Kidney epithelial cell (primary cell): ENCODE measurements around the gene PAMR1. TPM values are rescaled to one million over a fixed set of nuclear protein-coding genes. Genes with fewer than 3 reads are reported as not detected.

Source experiments
- DNase-seq: peaks from one replicate; pipeline ENCODE4 v3.0.0-alpha.2; 2010; ENCODE audit warnings: low read depth
- H3K27me3 ChIP-seq: 2 replicates; pipeline ENCODE4 v1.6.0; 2011; ENCODE audit warnings: low read length; ENCODE audit not compliant: control insufficient read depth, insufficient read depth
- H3K36me3 ChIP-seq: 2 replicates; pipeline ENCODE4 v1.5.1; 2011; ENCODE audit warnings: low read length; ENCODE audit not compliant: control insufficient read depth, insufficient read depth
- H3K4me3 ChIP-seq: 2 replicates; pipeline ENCODE4 v1.5.1; 2011; ENCODE audit warnings: low read depth, mild to moderate bottlenecking, control low read depth, low read length
- total RNA-seq: library from RNA; depleted of rRNA; stranded (reverse); fragments of >200 nt; gene quantifications from 2 replicates; pipeline ENCODE4 v1.2.3, GENCODE V29; 2015
- TF ChIP-seq, protein P1 (sequence below): IDR thresholded peaks from 2 replicates; pipeline ENCODE4 v1.5.1; 2011; ENCODE audit warnings: mild to moderate bottlenecking, moderate library complexity, low read length, control low read depth, inconsistent platforms; ENCODE audit not compliant: insufficient read depth, poor library complexity, severe bottlenecking

The PAMR1 gene
- total RNA-seq, 1 donor from 2014 or later, result 0.84 TPM

DNA sequence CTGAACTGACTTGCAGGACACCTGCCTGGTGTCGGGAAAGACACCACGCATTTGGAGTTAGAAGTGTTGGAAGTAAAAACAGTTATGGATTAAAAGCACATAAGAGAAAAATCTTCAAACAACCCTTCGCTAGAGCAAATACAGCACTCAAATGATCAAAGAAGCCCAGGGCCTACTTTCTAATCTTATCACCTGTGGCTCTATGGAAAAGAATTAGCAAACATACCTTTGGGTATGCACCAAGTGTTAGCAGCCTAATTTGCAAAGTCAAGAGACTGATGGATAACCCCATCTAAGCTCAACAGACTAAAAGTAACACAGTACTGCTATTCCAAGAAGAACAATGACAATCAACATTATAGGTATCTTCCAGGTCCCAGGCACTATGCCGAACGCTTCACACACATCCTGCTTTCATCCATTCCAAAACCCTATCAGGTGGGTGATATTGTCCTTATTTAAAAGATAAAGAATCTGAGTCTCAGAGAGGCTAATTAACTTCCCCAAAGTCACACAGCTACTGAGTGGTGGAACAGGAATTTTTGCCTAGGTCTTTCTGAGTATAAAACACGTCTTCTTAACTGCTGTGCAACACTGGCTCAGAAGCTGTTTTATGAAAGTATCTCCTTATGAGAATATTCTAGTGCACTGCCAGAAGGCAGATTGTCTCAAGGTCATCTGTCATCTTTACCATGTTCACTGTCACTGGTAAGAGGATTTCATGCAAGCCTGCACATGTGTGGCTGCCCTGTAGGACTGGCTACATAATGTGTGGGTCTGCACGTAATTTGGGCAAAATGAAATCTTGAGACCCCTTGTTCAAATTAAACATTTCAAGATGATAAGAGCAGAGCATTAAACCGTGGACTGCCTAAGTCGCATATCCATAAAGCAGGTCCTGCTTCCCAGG lies 122.4 kb downstream of the PAMR1 start:
- Histone ChIP-seq H3K27me3 (no peaks in the 10 kb centered on the region), H3K4me3 (no peak overlapping the region), H3K36me3 (no peaks in the 10 kb centered on the region)
- no peak for DNase-seq
- TF ChIP-seq, protein P1, sequence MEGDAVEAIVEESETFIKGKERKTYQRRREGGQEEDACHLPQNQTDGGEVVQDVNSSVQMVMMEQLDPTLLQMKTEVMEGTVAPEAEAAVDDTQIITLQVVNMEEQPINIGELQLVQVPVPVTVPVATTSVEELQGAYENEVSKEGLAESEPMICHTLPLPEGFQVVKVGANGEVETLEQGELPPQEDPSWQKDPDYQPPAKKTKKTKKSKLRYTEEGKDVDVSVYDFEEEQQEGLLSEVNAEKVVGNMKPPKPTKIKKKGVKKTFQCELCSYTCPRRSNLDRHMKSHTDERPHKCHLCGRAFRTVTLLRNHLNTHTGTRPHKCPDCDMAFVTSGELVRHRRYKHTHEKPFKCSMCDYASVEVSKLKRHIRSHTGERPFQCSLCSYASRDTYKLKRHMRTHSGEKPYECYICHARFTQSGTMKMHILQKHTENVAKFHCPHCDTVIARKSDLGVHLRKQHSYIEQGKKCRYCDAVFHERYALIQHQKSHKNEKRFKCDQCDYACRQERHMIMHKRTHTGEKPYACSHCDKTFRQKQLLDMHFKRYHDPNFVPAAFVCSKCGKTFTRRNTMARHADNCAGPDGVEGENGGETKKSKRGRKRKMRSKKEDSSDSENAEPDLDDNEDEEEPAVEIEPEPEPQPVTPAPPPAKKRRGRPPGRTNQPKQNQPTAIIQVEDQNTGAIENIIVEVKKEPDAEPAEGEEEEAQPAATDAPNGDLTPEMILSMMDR, result no peak

DNA sequence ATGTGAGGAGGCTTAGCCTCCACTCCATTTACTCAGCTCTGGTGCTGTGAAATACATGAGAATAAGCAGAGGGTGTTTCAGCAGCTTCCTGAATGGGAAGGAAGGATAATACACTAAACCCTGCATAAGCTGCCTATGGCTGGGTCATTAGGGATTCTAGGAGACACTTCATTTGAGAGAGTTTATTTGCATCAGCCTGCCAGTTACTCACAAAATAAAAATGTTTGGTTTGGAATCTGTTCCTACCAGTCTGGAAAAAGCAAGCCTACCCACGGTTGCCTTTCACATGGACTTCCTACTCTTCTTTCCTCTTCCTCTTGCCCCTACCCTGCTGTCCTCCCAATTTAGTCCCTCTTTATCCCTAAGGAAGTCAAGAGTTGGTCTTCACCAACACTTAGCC lies 126.5 kb downstream of the PAMR1 start:
- Histone ChIP-seq H3K4me3 (no peak overlapping the region), H3K27me3 (no peaks in the 10 kb centered on the region)
- no peak for DNase-seq

DNA sequence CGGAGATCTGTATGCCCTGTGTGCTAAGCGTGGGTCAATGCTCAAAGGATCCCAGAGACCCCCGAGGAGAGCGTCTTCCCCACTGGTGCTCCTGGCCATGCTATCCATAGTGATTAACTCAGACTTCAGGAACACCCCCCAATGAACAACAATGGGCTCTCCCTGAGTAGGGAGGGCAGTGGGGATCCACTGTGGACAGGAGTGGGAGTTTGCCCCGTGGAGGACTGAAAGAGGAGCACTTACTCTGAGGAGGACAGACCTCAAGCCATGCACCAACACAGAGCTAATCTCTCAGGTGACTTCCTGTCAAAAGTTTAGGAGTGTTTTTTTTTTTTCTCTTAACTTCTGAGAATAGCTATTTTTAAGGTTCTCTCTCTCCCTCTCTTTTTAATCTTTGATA lies 130.5 kb downstream of the PAMR1 start:
- Histone ChIP-seq H3K4me3 (no peak overlapping the region), H3K36me3 (no peaks in the 10 kb centered on the region), H3K27me3 (peaks cover 7% of the 10 kb centered on the region)
- TF ChIP-seq, protein P1, result no peak
- no peak for DNase-seq

More for the DNA sequence above, 126.5 kb downstream of the PAMR1 start:
- no peaks in the 10 kb centered on the region for H3K36me3 ChIP-seq
- TF ChIP-seq, protein P1, result no peak

DNA sequence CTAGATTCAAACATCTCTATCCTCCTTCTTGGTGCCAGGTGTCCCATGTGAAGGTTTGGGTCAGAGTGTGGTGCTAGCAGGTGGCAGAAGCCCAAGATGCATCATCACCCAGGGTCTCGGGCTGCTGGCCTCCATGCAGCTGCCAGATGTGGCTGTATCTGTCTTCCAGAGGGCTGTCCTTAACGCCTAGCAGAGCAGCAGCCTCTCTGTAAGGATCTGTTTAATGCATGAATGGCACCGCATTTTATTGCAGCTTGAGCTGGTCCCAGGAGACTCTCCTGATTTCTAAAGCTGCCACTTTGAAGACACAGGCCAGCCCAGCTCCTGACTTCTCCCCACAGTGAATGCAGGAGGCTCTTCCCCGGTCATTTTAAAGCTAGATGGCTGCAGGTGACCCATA lies 132.3 kb downstream of the PAMR1 start:
- TF ChIP-seq, protein P1, result no peak
- Histone ChIP-seq H3K36me3 (no peaks in the 10 kb centered on the region), H3K27me3 (peaks cover 7% of the 10 kb centered on the region), H3K4me3 (no peak overlapping the region)
- no peak for DNase-seq

DNA sequence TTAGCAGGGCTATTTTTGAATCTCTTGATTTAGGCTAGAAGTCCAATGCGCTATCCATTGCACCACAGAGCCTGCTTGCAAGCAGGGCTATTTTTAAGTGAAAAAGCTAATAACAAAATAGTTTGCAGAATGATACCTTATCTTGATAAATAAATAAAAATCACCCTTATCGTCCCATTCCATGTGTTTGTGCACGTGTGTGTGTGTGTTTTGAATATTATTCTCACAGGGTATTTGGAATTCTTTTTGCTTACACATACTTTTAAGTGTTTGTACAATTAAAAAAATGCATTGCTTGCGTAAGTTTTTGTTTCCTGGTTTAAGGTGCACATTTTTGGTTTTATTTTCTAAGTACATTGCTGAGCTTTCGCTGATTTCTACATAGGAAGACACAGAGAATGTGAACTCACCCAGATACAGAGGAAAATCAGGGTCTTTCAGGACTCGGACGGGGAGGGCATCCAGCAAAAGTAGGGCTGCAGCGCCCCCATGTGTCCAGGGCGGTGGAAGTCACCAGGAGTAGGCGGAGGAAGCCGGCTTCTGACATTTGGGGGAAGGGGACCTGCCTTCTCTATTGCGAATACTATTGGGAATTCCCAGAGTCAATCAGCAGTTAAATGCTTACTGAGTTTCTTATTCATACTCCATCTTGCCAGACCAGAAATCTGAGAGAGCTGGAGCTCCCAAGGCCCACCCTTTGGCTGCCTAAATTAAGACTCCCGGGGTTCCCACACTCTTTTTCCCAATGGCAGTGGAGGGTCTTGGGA lies 133.3 kb downstream of the PAMR1 start:
- DNase-seq, result no peak
- H3K36me3 ChIP-seq, result no peaks in the 10 kb centered on the region
- no peak overlapping the region for H3K4me3 ChIP-seq
- TF ChIP-seq, protein P1, result peak; percentile 93
- peaks cover 7% of the 10 kb centered on the region for H3K27me3 ChIP-seq
